ENCODE measurements around the gene CTTN. TPM values are rescaled to one million over a fixed set of nuclear protein-coding genes. Genes with fewer than 3 reads are reported as not detected.
A peak's percentile ranks its signal among the peaks of the same experiment; 100 is the strongest.

Gene CTTN
- total and polyA plus RNA-seq, 5 donors: 67.7 to 117 (median 84.7) TPM

GRCh38 chr11:70478166-70478890 lies 80.0 kb downstream of the CTTN start:
- H3K4me1 ChIP-seq (ENCODE audit: control insufficient read depth, insufficient read depth, low read length): peaks cover 3% of the 10 kb centered on the region
- peak overlapping the region; percentile 50 for H3K27ac ChIP-seq (ENCODE audit: low read length)
- WGBS: 82% methylated on average over 11 of the region's 11 CpGs
- ATAC-seq (no peak), DNase-seq (no peak)
- no peak overlapping the region for H3K4me3 ChIP-seq (ENCODE audit: low read length)
- no peaks in the 10 kb centered on the region for H3K9me3 ChIP-seq (ENCODE audit: control insufficient read depth, low read length)
- no peaks in the 10 kb centered on the region for H3K27me3 ChIP-seq (ENCODE audit: control insufficient read depth, insufficient read depth)
- intact Hi-C loops (cut with DNase I): no loop called here

GRCh38 chr11:70480711-70481110 lies 82.4 kb downstream of the CTTN start:
- no peak overlapping the region for H3K4me3 ChIP-seq (ENCODE audit: low read length)
- intact Hi-C loops (cut with DNase I): no loop called here
- peaks cover 3% of the 10 kb centered on the region for H3K4me1 ChIP-seq (ENCODE audit: control insufficient read depth, insufficient read depth, low read length)
- no peak for ATAC-seq
- no peak for DNase-seq
- no peaks in the 10 kb centered on the region for H3K27me3 ChIP-seq (ENCODE audit: control insufficient read depth, insufficient read depth)
- H3K9me3 ChIP-seq (ENCODE audit: control insufficient read depth, low read length): no peaks in the 10 kb centered on the region
- H3K27ac ChIP-seq (ENCODE audit: low read length): no peak overlapping the region
- 90% methylated on average over 3 of the region's 3 CpGs for WGBS

- Histone ChIP-seq H3K27ac (ENCODE audit: low read length) (peak overlapping the region; percentile 92), H3K27me3 (ENCODE audit: control insufficient read depth, insufficient read depth) (no peaks in the 10 kb centered on the region), H3K4me1 (ENCODE audit: control insufficient read depth, insufficient read depth, low read length) (peaks cover 3% of the 10 kb centered on the region), H3K9me3 (ENCODE audit: control insufficient read depth, low read length) (no peaks in the 10 kb centered on the region), H3K4me3 (ENCODE audit: low read length) (no peak overlapping the region)
- ATAC-seq (peak; percentile 53 to 86), DNase-seq (peak; percentile 35 to 66 (median 54))
- 73% methylated on average over 21 of the region's 21 CpGs for WGBS
- intact Hi-C loops (cut with DNase I): no loop called here
Observed at GRCh38 chr11:70481625-70482528, 83.5 kb downstream of the CTTN start.

- peak overlapping the region; percentile 92 for H3K27ac ChIP-seq (ENCODE audit: low read length)
- intact Hi-C loops (cut with DNase I): no loop called here
- no peak overlapping the region for H3K4me3 ChIP-seq (ENCODE audit: low read length)
- no peaks in the 10 kb centered on the region for H3K9me3 ChIP-seq (ENCODE audit: control insufficient read depth, low read length)
- 51% methylated on average over 12 of the region's 12 CpGs for WGBS
- H3K4me1 ChIP-seq (ENCODE audit: control insufficient read depth, insufficient read depth, low read length): peaks cover 3% of the 10 kb centered on the region
- DNase-seq (peak; percentile 30 to 72 (median 69)), ATAC-seq (peak; percentile 80 to 85)
- H3K27me3 ChIP-seq (ENCODE audit: control insufficient read depth, insufficient read depth): no peaks in the 10 kb centered on the region
Observed at GRCh38 chr11:70482529-70482917, 84.2 kb downstream of the CTTN start.

- 89% methylated on average over 9 of the region's 9 CpGs for WGBS
- peak overlapping the region; percentile 92 for H3K27ac ChIP-seq (ENCODE audit: low read length)
- H3K9me3 ChIP-seq (ENCODE audit: control insufficient read depth, low read length): no peaks in the 10 kb centered on the region
- no peak overlapping the region for H3K4me3 ChIP-seq (ENCODE audit: low read length)
- ATAC-seq: peak; percentile 49 to 51
- DNase-seq: peak in 2 of 3 donors; percentile 72 to 75
- peaks cover under 1% of the 10 kb centered on the region for H3K4me1 ChIP-seq (ENCODE audit: control insufficient read depth, insufficient read depth, low read length)
- intact Hi-C loops (cut with DNase I): no loop called here
- H3K27me3 ChIP-seq (ENCODE audit: control insufficient read depth, insufficient read depth): no peaks in the 10 kb centered on the region
Observed at GRCh38 chr11:70483077-70483861, 84.9 kb downstream of the CTTN start.

GRCh38 chr11:70483917-70484316 lies 85.6 kb downstream of the CTTN start:
- no peak for ATAC-seq
- WGBS: 89% methylated on average over 2 of the region's 2 CpGs

GRCh38 chr11:70485326-70486025 lies 87.1 kb downstream of the CTTN start:
- peak in 1 of 3 donors; percentile 19 for DNase-seq
- no peak overlapping the region for H3K4me3 ChIP-seq (ENCODE audit: low read length)
- H3K27ac ChIP-seq (ENCODE audit: low read length): no peak overlapping the region
- no peaks in the 10 kb centered on the region for H3K9me3 ChIP-seq (ENCODE audit: control insufficient read depth, low read length)
- 87% methylated on average over 31 of the region's 31 CpGs for WGBS
- intact Hi-C loops (cut with DNase I): no loop called here
- no peaks in the 10 kb centered on the region for H3K4me1 ChIP-seq (ENCODE audit: control insufficient read depth, insufficient read depth, low read length)
- no peaks in the 10 kb centered on the region for H3K27me3 ChIP-seq (ENCODE audit: control insufficient read depth, insufficient read depth)
- no peak for ATAC-seq

More at GRCh38 chr11:70483917-70484316, 85.6 kb downstream of the CTTN start:
- DNase-seq: peak in 1 of 3 donors; percentile 5
- H3K4me1 ChIP-seq (ENCODE audit: control insufficient read depth, insufficient read depth, low read length): no peaks in the 10 kb centered on the region
- intact Hi-C loops (cut with DNase I): no loop called here
- no peak overlapping the region for H3K27ac ChIP-seq (ENCODE audit: low read length)
- no peak overlapping the region for H3K4me3 ChIP-seq (ENCODE audit: low read length)
- no peaks in the 10 kb centered on the region for H3K27me3 ChIP-seq (ENCODE audit: control insufficient read depth, insufficient read depth)
- H3K9me3 ChIP-seq (ENCODE audit: control insufficient read depth, low read length): no peaks in the 10 kb centered on the region

GRCh38 chr11:70486026-70486415 lies 87.7 kb downstream of the CTTN start:
- H3K9me3 ChIP-seq (ENCODE audit: control insufficient read depth, low read length): peaks cover 2% of the 10 kb centered on the region
- intact Hi-C loops (cut with DNase I): no loop called here
- no peak for ATAC-seq
- no peaks in the 10 kb centered on the region for H3K27me3 ChIP-seq (ENCODE audit: control insufficient read depth, insufficient read depth)
- no peak for DNase-seq
- WGBS: 92% methylated on average over 22 of the region's 22 CpGs
- H3K27ac ChIP-seq (ENCODE audit: low read length): no peak overlapping the region
- no peak overlapping the region for H3K4me3 ChIP-seq (ENCODE audit: low read length)
- no peaks in the 10 kb centered on the region for H3K4me1 ChIP-seq (ENCODE audit: control insufficient read depth, insufficient read depth, low read length)

All from right cardiac atrium (tissue), 5 donors.